Keratinocyte (primary cell): ENCODE results near the gene UBA52.

Experiments used
- EZH2 ChIP-seq: IDR thresholded peaks from one replicate; pipeline ENCODE4 v1.6.1; 2012; ENCODE audit warnings: inconsistent platforms, mild to moderate bottlenecking, low read length, moderate library complexity
- TF ChIP-seq, protein P1 (sequence below), 3 experiments: IDR thresholded peaks in 1 of 3; conservative IDR thresholded peaks in 1 of 3; optimal IDR thresholded peaks in 1 of 3; 2 replicates in 2 of 3; 3 replicates in 1 of 3; pipeline versions ENCODE3 to v1.5.1; 2011; ENCODE audit warnings: low read length in 3 of 3, mild to moderate bottlenecking in 3 of 3, moderate library complexity in 2 of 3, control low read depth in 1 of 3, inconsistent platforms in 1 of 3; ENCODE audit not compliant: insufficient read depth in 2 of 3; ENCODE audit errors: extremely low read depth in 1 of 3

DNA sequence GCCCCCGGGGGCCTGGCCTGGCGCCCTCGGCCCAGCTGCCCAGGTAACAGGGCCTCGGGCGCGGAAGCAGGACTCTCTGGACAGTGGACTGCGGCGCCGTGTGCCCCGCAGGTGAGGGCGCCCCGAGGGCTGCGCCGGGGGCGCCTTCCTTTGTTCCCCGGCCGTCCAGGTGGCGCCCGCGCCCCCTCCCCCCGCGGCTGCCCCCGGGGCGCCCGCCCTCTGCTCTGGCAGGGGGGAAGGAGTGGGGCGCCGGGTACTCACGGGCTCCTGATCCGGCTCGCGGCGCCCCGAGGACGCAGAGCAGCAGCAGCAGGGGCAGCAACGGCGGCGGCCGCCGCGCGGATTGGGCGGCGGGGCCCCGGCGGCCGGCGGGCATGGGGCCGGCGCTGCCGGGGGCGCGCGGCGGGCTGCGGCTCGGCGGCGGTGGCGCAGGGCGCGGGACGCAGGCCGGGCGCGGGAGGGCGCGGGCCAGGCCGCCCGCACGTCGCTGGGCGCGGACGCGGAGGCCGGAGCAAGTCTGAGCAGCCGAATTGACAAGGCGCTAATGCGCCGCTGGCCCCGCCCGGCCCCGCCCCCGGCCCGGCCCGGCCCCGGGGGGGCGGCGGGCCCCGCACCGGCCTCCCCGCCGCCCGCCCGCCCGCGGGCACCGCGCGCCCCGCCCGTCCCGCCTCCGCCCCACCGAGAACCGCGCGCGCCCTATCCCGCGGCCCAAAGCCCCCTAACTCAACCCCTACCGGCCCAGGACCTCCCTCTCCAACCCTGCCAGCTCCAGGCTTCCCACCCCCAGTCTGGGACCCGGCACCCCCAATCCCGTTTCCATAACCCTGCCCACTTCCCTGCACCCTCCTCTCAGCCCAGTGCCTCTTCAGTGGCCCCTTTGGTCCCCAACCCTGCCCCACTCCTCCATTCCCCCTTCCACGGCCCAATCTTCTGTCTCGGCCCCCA, 34.9 kb downstream of the UBA52 start, which contains the start of gene CRLF1:
- TF ChIP-seq, protein P1, sequence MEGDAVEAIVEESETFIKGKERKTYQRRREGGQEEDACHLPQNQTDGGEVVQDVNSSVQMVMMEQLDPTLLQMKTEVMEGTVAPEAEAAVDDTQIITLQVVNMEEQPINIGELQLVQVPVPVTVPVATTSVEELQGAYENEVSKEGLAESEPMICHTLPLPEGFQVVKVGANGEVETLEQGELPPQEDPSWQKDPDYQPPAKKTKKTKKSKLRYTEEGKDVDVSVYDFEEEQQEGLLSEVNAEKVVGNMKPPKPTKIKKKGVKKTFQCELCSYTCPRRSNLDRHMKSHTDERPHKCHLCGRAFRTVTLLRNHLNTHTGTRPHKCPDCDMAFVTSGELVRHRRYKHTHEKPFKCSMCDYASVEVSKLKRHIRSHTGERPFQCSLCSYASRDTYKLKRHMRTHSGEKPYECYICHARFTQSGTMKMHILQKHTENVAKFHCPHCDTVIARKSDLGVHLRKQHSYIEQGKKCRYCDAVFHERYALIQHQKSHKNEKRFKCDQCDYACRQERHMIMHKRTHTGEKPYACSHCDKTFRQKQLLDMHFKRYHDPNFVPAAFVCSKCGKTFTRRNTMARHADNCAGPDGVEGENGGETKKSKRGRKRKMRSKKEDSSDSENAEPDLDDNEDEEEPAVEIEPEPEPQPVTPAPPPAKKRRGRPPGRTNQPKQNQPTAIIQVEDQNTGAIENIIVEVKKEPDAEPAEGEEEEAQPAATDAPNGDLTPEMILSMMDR (optimal IDR thresholded peaks at IDR 0.05 in 1 of 3, IDR thresholded peaks at IDR 0.05 in 1 of 3, conservative IDR thresholded peaks at IDR 0.05 in 1 of 3; ENCODE audit: extremely low read depth in 1 of 3, insufficient read depth in 2 of 3, low read length in 3 of 3), result no peak
- TF ChIP-seq EZH2, result no peak
